Measurements from ENCODE around the gene PHF21B.

The PHF21B gene

GRCh38 chr22:44895296-44896055 lies 114.3 kb downstream of the PHF21B start:
- Mint-ChIP-seq H3K27ac (no peak overlapping the region), H3K27me3 (ENCODE audit: low read depth) (no peaks in the 10 kb centered on the region), H3K4me3 (no peak overlapping the region), H3K9me3 (no peaks in the 10 kb centered on the region), H3K4me1 (ENCODE audit: low read depth) (no peaks in the 10 kb centered on the region), H3K36me3 (ENCODE audit: low read depth) (no peaks in the 10 kb centered on the region)
- no peak for DNase-seq (ENCODE audit: low spot score)

GRCh38 chr22:44894782-44895181 lies 115.0 kb downstream of the PHF21B start:
- no peaks in the 10 kb centered on the region for H3K9me3 Mint-ChIP-seq
- no peak for DNase-seq (ENCODE audit: low spot score)
- H3K36me3 Mint-ChIP-seq (ENCODE audit: low read depth): no peaks in the 10 kb centered on the region
- H3K4me1 Mint-ChIP-seq (ENCODE audit: low read depth): no peaks in the 10 kb centered on the region
- no peak overlapping the region for H3K27ac Mint-ChIP-seq
- no peaks in the 10 kb centered on the region for H3K27me3 Mint-ChIP-seq (ENCODE audit: low read depth)
- H3K4me3 Mint-ChIP-seq: no peak overlapping the region

- no peak overlapping the region for H3K27ac Mint-ChIP-seq
These were observed 115.5 kb downstream of the PHF21B start for GRCh38 chr22:44894321-44894720.

GRCh38 chr22:44893731-44894080 lies 116.1 kb downstream of the PHF21B start:
- Mint-ChIP-seq H3K27me3 (ENCODE audit: low read depth) (no peaks in the 10 kb centered on the region), H3K4me3 (no peak overlapping the region), H3K9me3 (no peaks in the 10 kb centered on the region), H3K36me3 (ENCODE audit: low read depth) (no peaks in the 10 kb centered on the region), H3K27ac (no peak overlapping the region), H3K4me1 (ENCODE audit: low read depth) (no peaks in the 10 kb centered on the region)
- DNase-seq (ENCODE audit: low spot score): no peak

More at GRCh38 chr22:44894321-44894720, 115.5 kb downstream of the PHF21B start:
- Mint-ChIP-seq H3K4me1 (ENCODE audit: low read depth) (no peaks in the 10 kb centered on the region), H3K9me3 (no peaks in the 10 kb centered on the region), H3K27me3 (ENCODE audit: low read depth) (no peaks in the 10 kb centered on the region), H3K36me3 (ENCODE audit: low read depth) (no peaks in the 10 kb centered on the region), H3K4me3 (no peak overlapping the region)
- DNase-seq (ENCODE audit: low spot score): no peak

GRCh38 chr22:44892803-44893730 lies 116.7 kb downstream of the PHF21B start:
- H3K36me3 Mint-ChIP-seq (ENCODE audit: low read depth): no peaks in the 10 kb centered on the region
- DNase-seq (ENCODE audit: low spot score): no peak

GRCh38 chr22:44892243-44892642 lies 117.6 kb downstream of the PHF21B start:
- Mint-ChIP-seq H3K36me3 (ENCODE audit: low read depth) (no peaks in the 10 kb centered on the region), H3K4me3 (no peak overlapping the region), H3K4me1 (ENCODE audit: low read depth) (no peaks in the 10 kb centered on the region), H3K9me3 (no peaks in the 10 kb centered on the region), H3K27ac (no peak overlapping the region), H3K27me3 (ENCODE audit: low read depth) (no peaks in the 10 kb centered on the region)
- DNase-seq (ENCODE audit: low spot score): no peak

More at GRCh38 chr22:44892803-44893730, 116.7 kb downstream of the PHF21B start:
- Mint-ChIP-seq H3K27ac (no peak overlapping the region), H3K9me3 (no peaks in the 10 kb centered on the region), H3K27me3 (ENCODE audit: low read depth) (no peaks in the 10 kb centered on the region), H3K4me3 (no peak overlapping the region), H3K4me1 (ENCODE audit: low read depth) (no peaks in the 10 kb centered on the region)

GRCh38 chr22:44891791-44892190 lies 118.0 kb downstream of the PHF21B start:
- Mint-ChIP-seq H3K9me3 (no peaks in the 10 kb centered on the region), H3K4me1 (ENCODE audit: low read depth) (no peaks in the 10 kb centered on the region), H3K4me3 (no peak overlapping the region), H3K27me3 (ENCODE audit: low read depth) (no peaks in the 10 kb centered on the region), H3K27ac (no peak overlapping the region), H3K36me3 (ENCODE audit: low read depth) (no peaks in the 10 kb centered on the region)
- no peak for DNase-seq (ENCODE audit: low spot score)

GRCh38 chr22:44891293-44891747 lies 118.5 kb downstream of the PHF21B start:
- Mint-ChIP-seq H3K27ac (no peak overlapping the region), H3K9me3 (no peaks in the 10 kb centered on the region), H3K27me3 (ENCODE audit: low read depth) (no peaks in the 10 kb centered on the region), H3K4me1 (ENCODE audit: low read depth) (no peaks in the 10 kb centered on the region), H3K36me3 (ENCODE audit: low read depth) (no peaks in the 10 kb centered on the region), H3K4me3 (no peak overlapping the region)
- no peak for DNase-seq (ENCODE audit: low spot score)

GRCh38 chr22:44890416-44891292 lies 119.2 kb downstream of the PHF21B start:
- H3K4me1 Mint-ChIP-seq (ENCODE audit: low read depth): no peaks in the 10 kb centered on the region
- H3K27ac Mint-ChIP-seq: no peak overlapping the region

GRCh38 chr22:44889255-44889878 lies 120.4 kb downstream of the PHF21B start:
- H3K9me3 Mint-ChIP-seq: no peaks in the 10 kb centered on the region
- H3K4me1 Mint-ChIP-seq (ENCODE audit: low read depth): no peaks in the 10 kb centered on the region
- no peaks in the 10 kb centered on the region for H3K36me3 Mint-ChIP-seq (ENCODE audit: low read depth)
- H3K4me3 Mint-ChIP-seq: no peak overlapping the region
- H3K27me3 Mint-ChIP-seq (ENCODE audit: low read depth): no peaks in the 10 kb centered on the region
- H3K27ac Mint-ChIP-seq: no peak overlapping the region
- no peak for DNase-seq (ENCODE audit: low spot score)

More at GRCh38 chr22:44890416-44891292, 119.2 kb downstream of the PHF21B start:
- DNase-seq (ENCODE audit: low spot score): no peak
- H3K9me3 Mint-ChIP-seq: no peaks in the 10 kb centered on the region
- H3K27me3 Mint-ChIP-seq (ENCODE audit: low read depth): no peaks in the 10 kb centered on the region
- no peaks in the 10 kb centered on the region for H3K36me3 Mint-ChIP-seq (ENCODE audit: low read depth)
- H3K4me3 Mint-ChIP-seq: no peak overlapping the region

- DNase-seq (ENCODE audit: low spot score): no peak
- no peaks in the 10 kb centered on the region for H3K9me3 Mint-ChIP-seq
- no peaks in the 10 kb centered on the region for H3K27me3 Mint-ChIP-seq (ENCODE audit: low read depth)
- H3K4me1 Mint-ChIP-seq (ENCODE audit: low read depth): no peaks in the 10 kb centered on the region
- no peak overlapping the region for H3K27ac Mint-ChIP-seq
- H3K4me3 Mint-ChIP-seq: no peak overlapping the region
- no peaks in the 10 kb centered on the region for H3K36me3 Mint-ChIP-seq (ENCODE audit: low read depth)
These were observed 121.1 kb downstream of the PHF21B start for GRCh38 chr22:44888491-44889254.

GRCh38 chr22:44887941-44888366 lies 121.9 kb downstream of the PHF21B start:
- Mint-ChIP-seq H3K9me3 (no peaks in the 10 kb centered on the region), H3K4me3 (no peak overlapping the region), H3K27ac (no peak overlapping the region), H3K4me1 (ENCODE audit: low read depth) (no peaks in the 10 kb centered on the region), H3K27me3 (ENCODE audit: low read depth) (no peaks in the 10 kb centered on the region), H3K36me3 (ENCODE audit: low read depth) (no peaks in the 10 kb centered on the region)
- DNase-seq (ENCODE audit: low spot score): no peak

All from T-helper 2 cell treated with Interferon-gamma antibody and Interleukin-4, amounts not matched to agents 5 μg/mL and 100 μg/mL, for 36 hours (primary cell).